ENCODE data around the gene TRPM4.

The TRPM4 gene

GRCh38 chr19:49241769-49242168 is 84.2 kb downstream of the TRPM4 start:
- no peak for DNase-seq

- DNase-seq: no peak
Measured at GRCh38 chr19:49243129-49243528, 85.5 kb downstream of the TRPM4 start.

DNA sequence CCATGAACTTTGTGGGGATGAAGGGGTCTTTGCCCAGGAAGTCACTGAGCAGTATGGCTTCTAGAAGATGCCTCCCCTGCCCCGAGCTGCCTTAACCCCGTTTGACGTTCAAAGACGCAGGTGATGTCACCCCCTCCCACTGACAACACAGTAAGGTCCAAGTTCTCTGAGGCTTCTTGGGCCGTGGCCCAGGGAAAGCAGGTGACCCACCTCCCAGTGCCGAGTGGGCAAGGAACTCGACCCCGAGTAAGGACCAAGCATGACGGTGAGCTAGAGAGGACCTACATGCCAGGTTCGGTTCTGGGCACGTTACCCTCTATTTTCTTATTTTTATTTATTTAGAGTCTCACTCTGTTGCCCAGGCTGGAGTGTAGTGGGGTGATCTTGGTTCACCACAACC is 86.1 kb downstream of the TRPM4 start:
- no peak for DNase-seq

GRCh38 chr19:49244256-49244655 is 86.7 kb downstream of the TRPM4 start:
- DNase-seq: no peak

DNA sequence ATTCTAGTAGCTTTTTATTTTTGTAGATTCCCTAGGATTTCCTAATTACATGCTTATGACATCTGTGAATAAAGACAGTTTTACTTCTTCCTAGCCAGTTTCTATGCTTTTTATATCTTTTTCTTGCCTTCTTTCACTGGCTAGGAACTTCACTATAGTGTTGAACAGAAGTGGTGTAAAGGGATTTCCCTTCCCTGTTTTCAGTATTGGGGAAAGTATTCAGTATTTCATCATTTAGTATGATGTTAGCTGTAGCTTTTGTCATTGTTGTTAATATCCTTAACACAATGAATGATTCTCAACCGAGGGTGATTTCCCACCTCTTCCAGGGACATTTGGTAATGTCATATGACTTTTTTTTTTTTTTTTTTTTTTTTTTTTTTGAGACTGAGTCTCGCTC is 90.1 kb downstream of the TRPM4 start:
- DNase-seq: no peak

- no peak for DNase-seq
Measured at GRCh38 chr19:49249933-49250332, 92.3 kb downstream of the TRPM4 start.

GRCh38 chr19:49255674-49256073 is 98.1 kb downstream of the TRPM4 start:
- DNase-seq: no peak

DNA sequence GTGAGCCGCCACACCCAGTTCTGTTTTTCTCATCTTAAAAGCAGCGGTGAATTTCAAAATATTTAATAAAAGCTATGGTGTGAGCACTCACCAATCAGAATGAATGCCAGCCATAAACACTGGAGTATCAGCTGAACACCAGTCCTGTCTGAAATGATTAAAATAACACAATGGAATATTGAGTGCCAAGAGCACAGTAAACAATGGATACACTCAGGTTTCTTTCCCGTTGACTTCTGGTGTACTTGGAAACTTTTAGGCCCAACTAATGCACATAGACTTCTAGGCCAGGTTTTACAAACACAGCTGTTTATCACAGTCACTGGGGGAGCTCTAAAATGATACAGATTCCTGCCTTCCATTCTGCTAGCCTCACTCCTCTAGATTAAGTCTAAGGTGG is 99.1 kb downstream of the TRPM4 start:
- DNase-seq: no peak

Data from activated CD4-positive, CD25-positive, alpha-beta regulatory T cell (primary cell).